GM12801 (cell line): Measurements from ENCODE around the gene TMEM150B.

Experiments used
- TF ChIP-seq, protein P1 (sequence below): IDR thresholded peaks from one replicate; pipeline ENCODE4 v1.5.1; 2011; ENCODE audit warnings: control low read depth; ENCODE audit not compliant: insufficient read length; ENCODE audit errors: extremely low read depth

Gene TMEM150B

GRCh38 chr19:55325172-55325571 lies at the start of gene TMEM150B:
TMEM150B (minus strand) TSS chr19:55325341; CDS start chr19:55321036, 4,305 bp downstream.
- TF ChIP-seq, protein P1, sequence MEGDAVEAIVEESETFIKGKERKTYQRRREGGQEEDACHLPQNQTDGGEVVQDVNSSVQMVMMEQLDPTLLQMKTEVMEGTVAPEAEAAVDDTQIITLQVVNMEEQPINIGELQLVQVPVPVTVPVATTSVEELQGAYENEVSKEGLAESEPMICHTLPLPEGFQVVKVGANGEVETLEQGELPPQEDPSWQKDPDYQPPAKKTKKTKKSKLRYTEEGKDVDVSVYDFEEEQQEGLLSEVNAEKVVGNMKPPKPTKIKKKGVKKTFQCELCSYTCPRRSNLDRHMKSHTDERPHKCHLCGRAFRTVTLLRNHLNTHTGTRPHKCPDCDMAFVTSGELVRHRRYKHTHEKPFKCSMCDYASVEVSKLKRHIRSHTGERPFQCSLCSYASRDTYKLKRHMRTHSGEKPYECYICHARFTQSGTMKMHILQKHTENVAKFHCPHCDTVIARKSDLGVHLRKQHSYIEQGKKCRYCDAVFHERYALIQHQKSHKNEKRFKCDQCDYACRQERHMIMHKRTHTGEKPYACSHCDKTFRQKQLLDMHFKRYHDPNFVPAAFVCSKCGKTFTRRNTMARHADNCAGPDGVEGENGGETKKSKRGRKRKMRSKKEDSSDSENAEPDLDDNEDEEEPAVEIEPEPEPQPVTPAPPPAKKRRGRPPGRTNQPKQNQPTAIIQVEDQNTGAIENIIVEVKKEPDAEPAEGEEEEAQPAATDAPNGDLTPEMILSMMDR, result no peak

- TF ChIP-seq, protein P1, result no peak
Measured at GRCh38 chr19:55373993-55374757, 49.0 kb upstream of the TMEM150B start.

- TF ChIP-seq, protein P1, result no peak
Measured at GRCh38 chr19:55373306-55373992, 48.3 kb upstream of the TMEM150B start.

- TF ChIP-seq, protein P1, result no peak
Measured at GRCh38 chr19:55372316-55373081, 47.4 kb upstream of the TMEM150B start.

- TF ChIP-seq, protein P1, result no peak
Measured at GRCh38 chr19:55370305-55370988, 45.3 kb upstream of the TMEM150B start, which contains the start of gene IL11. IL11 (minus strand) TSS chr19:55370463; CDS start chr19:55370310, 153 bp downstream.

GRCh38 chr19:55369653-55370304 lies 44.6 kb upstream of the TMEM150B start:
- TF ChIP-seq, protein P1, result no peak
